A549 (cell line): Measurements from ENCODE around the gene CYP2E1. TPM values are rescaled to one million over a fixed set of nuclear protein-coding genes. Genes with fewer than 3 reads are reported as not detected.
"Not testable (repeated sequence)": the region's sequence is repeated elsewhere in the genome, so short reads cannot be mapped to it uniquely, and the experiment has no call there.

Source experiments
- ATAC-seq, 2 experiments: fragments of 200-7000 bp in 1 of 2; fragments of >200 bp in 1 of 2; cut with Nextera tagmentation in 1 of 2; cut with Tn5 transposase in 1 of 2; 3 replicates each; pipeline versions ENCODE4 v1.8.0 to v1.9.1; 2018 to 2020; ENCODE audit warnings: mild to moderate bottlenecking in 1 of 2, moderate library complexity in 1 of 2
- CTCF ChIA-PET: fragments of 300-600 bp; sonication (Branson Sonifier 250); formaldehyde crosslinking; extraction: SDS; loops from one replicate; lab custom pipeline; 2021; ENCODE audit warnings: antibody characterized with exemption, inconsistent platforms; lab: Yijun Ruan, JAX
- POLR2A ChIA-PET: fragments of 350-600 bp; formaldehyde crosslinking; extraction: SDS; loops from one replicate; lab custom pipeline; 2021; ENCODE audit warnings: antibody characterized with exemption, inconsistent platforms; lab: Yijun Ruan, JAX
- DNase-seq, 2 experiments: peaks; one replicate each; pipeline versions ENCODE4 v3.0.0 to v3.0.0-alpha.2; 2011 to 2016; ENCODE audit warnings: low read depth in 1 of 2, low spot score in 1 of 2
- FAIRE-seq: peaks from 2 replicates; lab custom pipeline; 2011; peaks lifted over from hg19 to GRCh38; lab: Jason Lieb, UNC
- H3K27ac ChIP-seq, 2 experiments: fragments of >200 bp; sonication (Bioruptor Twin); formaldehyde crosslinking; 3 replicates each; pipeline ENCODE4 v1.5.1; 2016 to 2017
- H3K4me1 ChIP-seq: fragments of >200 bp; sonication (Bioruptor Twin); formaldehyde crosslinking; 3 replicates; pipeline ENCODE4 v1.6.1; 2016
- H3K4me2 ChIP-seq: fragments of >200 bp; sonication (Bioruptor Twin); formaldehyde crosslinking; 3 replicates; pipeline ENCODE4 v1.6.1; 2016
- H3K4me3 ChIP-seq: fragments of >200 bp; sonication (Bioruptor Twin); formaldehyde crosslinking; 3 replicates; pipeline ENCODE4 v1.5.1; 2016
- H3K9me3 ChIP-seq: fragments of >200 bp; sonication (Bioruptor Twin); formaldehyde crosslinking; 3 replicates; pipeline ENCODE4 v1.6.1; 2016
- WGBS: methylation state at CpG from one replicate; pipeline ENCODE4 v1.1.6; 2017; ENCODE audit errors: missing lambda C conversion rate; 5-methylcytosine and 5-hydroxymethylcytosine counted together
- polyA plus RNA-seq, 4 experiments: library from polyadenylated mRNA; depleted of rRNA in 3 of 4; stranded (reverse); fragments of >200 nt; fragmentation: RNase III in 1 of 4; extraction: RNeasy Plus Mini Kit Qiagen cat#74134 plus additional on column Dnase treatment in 1 of 4; gene quantifications; 2 replicates in 3 of 4; 3 replicates in 1 of 4; pipeline ENCODE4 v1.2.3, GENCODE V29; 2011 to 2017

CYP2E1 gene
- polyA plus RNA-seq, 2 of the 4 experiments (the other 2 are of a cell fraction), result 0.14 to 0.75 TPM

DNA sequence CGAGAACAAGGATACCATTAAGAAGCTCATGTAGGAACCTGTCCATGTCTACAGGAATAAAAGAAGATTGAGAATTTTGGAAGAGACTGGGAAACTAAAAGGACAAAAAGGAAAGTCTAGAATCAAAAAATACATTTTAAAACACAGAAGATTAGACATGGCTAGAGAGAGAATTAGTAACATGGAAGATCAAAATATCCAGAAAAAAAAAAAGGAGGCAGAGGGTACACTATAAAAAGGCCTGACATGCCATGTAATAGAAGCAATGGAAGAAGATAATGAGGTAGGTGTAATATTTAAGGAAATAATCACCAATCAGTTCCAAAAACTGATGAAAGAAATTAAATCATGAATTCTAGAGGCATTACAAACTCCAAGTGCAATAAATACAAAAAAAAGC is 46.3 kb downstream of the CYP2E1 start:
- peaks cover 12% of the 10 kb centered on the region for H3K9me3 ChIP-seq
- POLR2A ChIA-PET, H3K4me2 ChIP-seq, H3K4me1 ChIP-seq, DNase-seq, ATAC-seq, H3K4me3 ChIP-seq, H3K27ac ChIP-seq: not testable (repeated sequence)
- FAIRE-seq, result peak; percentile 63
- WGBS, result 42% methylated on average over 1 of the region's 1 CpG
- CTCF ChIA-PET, result interaction anchor here (0.9 kb wide), 1 partner anchor 22 kb away, joined by 3 read pairs; no protein-coding TSS in a partner anchor

DNA sequence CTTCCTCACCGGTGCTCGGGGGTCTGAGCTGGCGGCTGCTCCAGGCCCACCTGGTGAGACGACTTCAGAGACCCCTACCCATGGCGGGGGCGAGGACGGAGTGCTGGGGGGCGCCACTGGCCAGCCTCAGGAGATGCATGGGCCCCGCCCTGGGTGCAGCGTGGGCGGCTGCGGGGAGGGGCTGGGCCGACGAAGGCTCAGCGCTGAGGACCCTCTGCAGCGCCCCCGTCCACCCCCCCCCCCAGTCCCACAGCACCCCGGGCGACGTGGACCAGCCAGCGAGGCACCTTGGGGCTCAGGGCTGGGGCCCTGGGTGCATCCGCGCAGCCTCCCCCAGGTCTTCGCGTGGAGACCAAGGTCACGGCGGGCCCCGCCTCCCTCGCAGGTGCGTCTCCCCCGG is 49.9 kb downstream of the CYP2E1 start:
- peaks cover 12% of the 10 kb centered on the region for H3K9me3 ChIP-seq
- ATAC-seq, H3K4me1 ChIP-seq, H3K4me3 ChIP-seq, H3K27ac ChIP-seq, CTCF ChIA-PET, H3K4me2 ChIP-seq, DNase-seq, POLR2A ChIA-PET, FAIRE-seq: not testable (repeated sequence)
- no CpG with 5 or more reads among the region's 31 CpGs for WGBS

Other genes starting within 250 kb of the CYP2E1 start
- gene TUBGCP2, start 218.5 kb upstream of the CYP2E1 start, polyA plus RNA-seq (2011; rRNA removed), result 44.5 and 44.9 TPM in 2 replicates
- 32.5 to 35.0 TPM (median 33.6 TPM) in 3 replicates for gene TUBGCP2, start 218.5 kb upstream of the CYP2E1 start, polyA plus RNA-seq (2017; fragmentation: RNase III; extraction: RNeasy Plus Mini Kit Qiagen cat#74134 plus additional on column Dnase treatment)
- 39.4 and 40.2 TPM in 2 replicates for gene ZNF511, start 218.4 kb upstream of the CYP2E1 start, polyA plus RNA-seq (2011; rRNA removed)
- 41.1 to 43.6 TPM (median 41.7 TPM) in 3 replicates for gene ZNF511, start 218.4 kb upstream of the CYP2E1 start, polyA plus RNA-seq (2017; fragmentation: RNase III; extraction: RNeasy Plus Mini Kit Qiagen cat#74134 plus additional on column Dnase treatment)
- gene CALY, start 190.5 kb upstream of the CYP2E1 start, polyA plus RNA-seq (2011; rRNA removed), result 0.28 and 0.30 TPM in 2 replicates
- 0.63 to 0.89 TPM (median 0.73 TPM) in 3 replicates for gene CALY, start 190.5 kb upstream of the CYP2E1 start, polyA plus RNA-seq (2017; fragmentation: RNase III; extraction: RNeasy Plus Mini Kit Qiagen cat#74134 plus additional on column Dnase treatment)
- gene PRAP1, start 180.0 kb upstream of the CYP2E1 start, polyA plus RNA-seq (2011; rRNA removed), result 0.13 TPM in 1 of 2 replicates, not detected in the other
- not detected in 3 replicates for gene PRAP1, start 180.0 kb upstream of the CYP2E1 start, polyA plus RNA-seq (2017; fragmentation: RNase III; extraction: RNeasy Plus Mini Kit Qiagen cat#74134 plus additional on column Dnase treatment)
- 7.6 and 8.1 TPM in 2 replicates for gene FUOM, start 169.3 kb upstream of the CYP2E1 start, polyA plus RNA-seq (2011; rRNA removed)
- gene FUOM, start 169.3 kb upstream of the CYP2E1 start, polyA plus RNA-seq (2017; fragmentation: RNase III; extraction: RNeasy Plus Mini Kit Qiagen cat#74134 plus additional on column Dnase treatment), result 6.5 to 8.7 TPM (median 6.8 TPM) in 3 replicates
- gene ECHS1, start 154.0 kb upstream of the CYP2E1 start, polyA plus RNA-seq (2011; rRNA removed), result 54.6 and 66.7 TPM in 2 replicates
- 132 to 138 TPM (median 133 TPM) in 3 replicates for gene ECHS1, start 154.0 kb upstream of the CYP2E1 start, polyA plus RNA-seq (2017; fragmentation: RNase III; extraction: RNeasy Plus Mini Kit Qiagen cat#74134 plus additional on column Dnase treatment)
- 1.6 and 1.8 TPM in 2 replicates for gene PAOX, start 148.1 kb upstream of the CYP2E1 start, polyA plus RNA-seq (2011; rRNA removed)
- gene PAOX, start 148.1 kb upstream of the CYP2E1 start, polyA plus RNA-seq (2017; fragmentation: RNase III; extraction: RNeasy Plus Mini Kit Qiagen cat#74134 plus additional on column Dnase treatment), result 1.8 to 2.8 TPM (median 2.3 TPM) in 3 replicates
- gene MTG1, start 133.2 kb upstream of the CYP2E1 start, polyA plus RNA-seq (2011; rRNA removed), result 65.6 and 67.2 TPM in 2 replicates
- 57.1 to 62.2 TPM (median 60.3 TPM) in 3 replicates for gene MTG1, start 133.2 kb upstream of the CYP2E1 start, polyA plus RNA-seq (2017; fragmentation: RNase III; extraction: RNeasy Plus Mini Kit Qiagen cat#74134 plus additional on column Dnase treatment)
- gene SPRN, start 102.7 kb upstream of the CYP2E1 start, polyA plus RNA-seq (2011; rRNA removed), result 0.06 and 0.08 TPM in 2 replicates
- gene SPRN, start 102.7 kb upstream of the CYP2E1 start, polyA plus RNA-seq (2017; fragmentation: RNase III; extraction: RNeasy Plus Mini Kit Qiagen cat#74134 plus additional on column Dnase treatment), result 0.15 to 0.18 TPM (median 0.16 TPM) in 3 replicates
- 0.45 and 0.96 TPM in 2 replicates for gene SCART1, start 73.4 kb upstream of the CYP2E1 start, polyA plus RNA-seq (2011; rRNA removed)
- 0.32 to 0.42 TPM (median 0.37 TPM) in 3 replicates for gene SCART1, start 73.4 kb upstream of the CYP2E1 start, polyA plus RNA-seq (2017; fragmentation: RNase III; extraction: RNeasy Plus Mini Kit Qiagen cat#74134 plus additional on column Dnase treatment)
- gene SYCE1, start 38.2 kb downstream of the CYP2E1 start, polyA plus RNA-seq (2011; rRNA removed), result not detected in 2 replicates
- gene SYCE1, start 38.2 kb downstream of the CYP2E1 start, polyA plus RNA-seq (2017; fragmentation: RNase III; extraction: RNeasy Plus Mini Kit Qiagen cat#74134 plus additional on column Dnase treatment), result not detected in 3 replicates
- 0.05 TPM in 1 of 2 replicates, not detected in the other for gene FRG2B, start 99.4 kb downstream of the CYP2E1 start, polyA plus RNA-seq (2011; rRNA removed)
- gene FRG2B, start 99.4 kb downstream of the CYP2E1 start, polyA plus RNA-seq (2017; fragmentation: RNase III; extraction: RNeasy Plus Mini Kit Qiagen cat#74134 plus additional on column Dnase treatment), result not detected in 3 replicates